Tibial nerve (tissue), 4 donors: Measurements from ENCODE around the gene ZBTB5.

Experiments used
- CTCF ChIP-seq, 5 experiments: fragments of 200-600 bp in 3 of 5; fragments of 450-650 bp in 2 of 5; sonication (generic) in 3 of 5; IDR thresholded peaks; one replicate each; pipeline ENCODE4 v1.5.1; 2016 to 2019; ENCODE audit warnings: antibody characterized with exemption in 5 of 5, mild to moderate bottlenecking in 3 of 5, moderate library complexity in 2 of 5
- EP300 ChIP-seq, 2 donors: sonication (generic); formaldehyde crosslinking; IDR thresholded peaks; one replicate each; pipeline ENCODE4 v1.6.1; 2017; ENCODE audit warnings: antibody characterized with exemption in 2 of 2, mild to moderate bottlenecking in 1 of 2
- POLR2A ChIP-seq, 2 donors: fragments of 450-650 bp; IDR thresholded peaks; one replicate each; pipeline ENCODE4 v1.6.1; 2017; ENCODE audit warnings: antibody characterized with exemption in 2 of 2, mild to moderate bottlenecking in 2 of 2, moderate library complexity in 2 of 2

- TF ChIP-seq CTCF (IDR thresholded peaks at IDR 0.05) (peak in 3 of 5 experiments; percentile 17 to 42 (median 29)), POLR2A (IDR thresholded peaks at IDR 0.05) (no peak), EP300 (IDR thresholded peaks at IDR 0.05) (peak in 1 of 2 donors; percentile 41)
Measured at GRCh38 chr9:37430841-37431597, 34.2 kb downstream of the ZBTB5 start.
